GM18868 (cell line): Measurements from ENCODE around the gene BCL10.

ENCODE experiments used
- ATAC-seq: cut with Tn5 transposase; IDR thresholded peaks from one replicate; pipeline ENCODE4 v1.9.1; 2021; ENCODE audit warnings: mild to moderate bottlenecking, moderate library complexity; ENCODE audit not compliant: unreplicated experiment

BCL10 gene

DNA sequence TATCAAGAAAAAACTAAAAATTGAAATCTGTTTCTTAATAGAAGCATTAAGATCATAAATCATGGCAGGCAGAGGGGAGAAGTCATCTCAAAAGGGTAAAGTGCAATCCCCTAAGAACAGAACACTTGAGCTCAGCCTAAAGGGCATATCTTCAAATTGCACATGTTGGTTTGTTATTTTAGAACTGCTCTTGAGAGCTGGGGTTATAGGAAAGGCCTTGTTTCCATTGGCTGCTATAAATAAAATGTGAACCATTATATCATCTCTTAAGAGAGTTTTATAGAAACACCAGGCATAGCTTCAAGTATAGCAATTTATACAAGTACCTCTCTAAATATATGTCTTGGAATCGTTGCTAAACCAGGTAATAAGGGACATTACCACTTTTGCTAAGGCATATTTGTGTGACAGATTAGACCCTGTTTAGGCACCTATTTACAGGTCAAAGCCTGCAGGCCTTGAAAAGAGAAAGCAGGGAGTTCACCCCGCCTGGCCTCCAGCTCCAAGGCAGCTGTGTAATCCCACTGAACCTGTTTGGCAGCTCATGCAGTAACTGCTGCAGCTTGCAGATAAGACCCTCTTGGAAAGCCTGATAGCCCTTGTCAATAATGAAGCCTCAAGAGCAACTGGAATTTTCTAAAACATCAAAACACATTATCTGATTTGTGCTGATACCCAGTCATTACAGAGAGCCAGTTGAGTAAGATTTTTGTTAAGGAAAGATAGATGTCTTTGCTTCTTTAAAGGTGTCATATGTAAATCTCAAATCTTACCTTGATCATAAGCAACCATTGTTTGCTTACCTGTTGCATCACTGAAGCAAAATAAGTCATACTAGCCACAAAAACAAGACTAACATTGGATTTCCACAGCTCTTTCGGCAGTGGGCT is 51.5 kb downstream of the BCL10 start:
- ATAC-seq: no peak

DNA sequence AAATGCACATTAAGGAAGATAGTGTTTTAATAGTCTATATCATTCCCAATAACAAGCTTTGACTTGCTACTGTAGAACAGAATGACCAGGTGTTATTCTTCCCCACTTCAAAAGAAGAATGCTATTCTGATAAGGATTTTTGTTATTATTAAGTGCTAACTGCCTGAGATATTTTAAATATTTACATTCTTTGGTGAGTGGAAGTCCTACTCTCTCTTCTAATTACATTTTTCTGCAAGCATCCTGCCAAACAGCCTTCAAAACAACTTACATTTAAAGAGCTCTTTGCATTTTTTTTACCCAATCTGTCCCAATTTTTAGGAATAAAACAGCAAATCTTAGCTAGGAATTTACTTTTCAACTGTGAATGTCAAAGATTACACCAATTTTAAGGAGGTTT is 52.1 kb downstream of the BCL10 start:
- ATAC-seq: no peak

DNA sequence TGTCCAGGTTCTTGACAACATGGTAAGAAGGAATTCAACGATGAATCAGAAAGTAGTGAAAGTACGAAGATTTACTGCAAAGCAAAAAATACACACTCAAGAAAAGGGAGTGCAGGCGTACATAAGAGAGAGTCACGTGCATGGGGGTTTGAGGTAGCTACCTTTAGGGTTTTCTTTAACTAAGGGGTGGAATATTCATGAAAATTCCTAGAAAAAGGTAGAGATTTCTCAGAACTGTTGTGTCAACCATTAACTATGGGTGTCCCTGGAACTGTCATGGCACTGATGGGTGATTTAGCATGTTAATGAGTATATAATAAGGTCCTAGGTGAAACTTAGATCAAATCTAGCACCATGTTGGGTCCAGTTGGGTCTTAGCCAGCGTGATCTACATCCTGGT is 53.1 kb downstream of the BCL10 start:
- ATAC-seq: no peak

DNA sequence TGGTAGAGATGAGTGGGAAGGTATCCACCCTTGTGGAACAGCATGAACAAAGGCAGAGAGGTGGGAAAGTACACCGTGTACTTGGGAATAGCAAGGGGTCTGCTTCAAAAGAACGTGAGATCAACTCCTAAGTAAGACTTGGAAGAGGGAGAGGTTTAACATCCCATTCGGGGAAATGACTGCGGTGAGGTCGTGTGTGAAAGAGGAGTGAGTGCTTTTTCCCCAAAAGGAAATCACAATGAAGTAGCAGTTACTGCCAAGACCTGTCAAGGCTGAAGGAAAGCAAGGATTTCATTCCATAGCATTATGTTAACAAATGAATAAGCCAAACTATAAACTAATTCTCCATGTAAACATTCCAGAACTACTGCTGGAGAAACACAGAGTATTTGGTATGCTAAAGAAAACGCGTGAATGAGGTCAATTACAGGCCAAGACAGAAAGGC is 55.7 kb downstream of the BCL10 start:
- ATAC-seq: no peak

DNA sequence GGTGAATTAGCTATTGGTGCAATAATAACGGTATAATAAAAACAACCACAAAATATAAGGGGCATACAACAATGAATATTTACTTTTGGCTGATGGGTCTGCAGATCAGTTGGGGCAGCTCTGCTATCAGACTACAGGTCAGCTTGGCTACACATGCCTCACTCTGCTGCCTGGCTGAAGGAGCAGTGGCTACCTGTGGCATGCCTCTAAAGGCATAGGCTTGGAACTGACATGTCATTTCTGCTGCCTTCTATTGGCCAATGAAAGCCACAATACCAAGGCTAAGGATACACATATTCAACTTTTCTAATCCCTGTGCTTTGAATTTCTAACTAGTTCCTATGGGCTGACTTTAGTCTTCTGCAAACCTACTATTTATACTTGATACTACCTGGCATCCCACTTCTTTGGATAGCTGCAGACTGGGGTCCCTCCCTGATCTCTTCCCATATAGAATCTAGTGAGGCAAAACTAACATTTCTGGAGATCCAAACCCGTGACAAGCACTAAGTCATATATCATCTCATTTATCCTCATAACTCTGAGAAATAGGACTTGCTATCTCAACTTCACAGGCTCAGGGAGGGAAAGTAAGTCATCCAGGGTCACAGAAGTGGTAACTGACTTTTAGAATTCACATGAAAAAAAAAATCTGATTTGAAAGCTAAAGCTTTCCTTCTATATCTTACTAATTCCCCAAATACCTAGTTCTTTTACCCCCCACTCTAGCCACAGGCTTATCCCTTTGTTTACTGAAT is 56.4 kb downstream of the BCL10 start:
- no peak for ATAC-seq

DNA sequence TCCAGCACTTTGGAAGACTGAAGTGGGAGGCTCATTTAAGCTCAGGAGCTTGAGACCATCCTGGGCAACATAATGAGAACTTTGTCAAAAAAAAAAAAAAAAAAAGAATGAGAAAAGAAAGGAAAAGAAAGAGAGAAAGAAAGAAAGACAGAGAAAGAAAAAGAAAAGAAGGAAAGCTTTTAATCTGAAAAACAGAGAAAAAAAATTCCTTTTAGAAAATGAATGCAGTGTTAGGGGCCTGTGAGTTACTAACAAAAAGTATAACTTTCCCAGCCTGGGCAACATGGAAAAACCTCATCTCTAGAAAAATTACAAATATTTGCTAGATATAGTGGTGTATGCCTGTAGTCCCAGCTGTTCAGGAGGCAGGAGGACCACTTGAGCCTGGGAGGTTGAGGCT is 59.7 kb downstream of the BCL10 start:
- no peak for ATAC-seq
